Endothelial cell (in vitro differentiated cells): ENCODE measurements around the gene BCAS1. TPM values are rescaled to one million over a fixed set of nuclear protein-coding genes. Genes with fewer than 3 reads are reported as not detected.

Experiments used
- DNase-seq: peaks from one replicate; pipeline ENCODE4 v3.0.0; 2021; ENCODE audit warnings: low spot score
- H3K27ac Mint-ChIP-seq: one replicate; pipeline ENCODE4 v1.8.0; 2021; ENCODE audit warnings: mixed read lengths, inconsistent platforms; ENCODE audit not compliant: unreplicated experiment
- H3K27me3 Mint-ChIP-seq: one replicate; pipeline ENCODE4 v1.8.0; 2021; ENCODE audit warnings: mild to moderate bottlenecking, moderate library complexity, mixed read lengths, inconsistent platforms; ENCODE audit not compliant: unreplicated experiment
- H3K36me3 Mint-ChIP-seq: one replicate; pipeline ENCODE4 v1.8.0; 2021; ENCODE audit warnings: mild to moderate bottlenecking, low read depth, mixed read lengths, inconsistent platforms; ENCODE audit not compliant: unreplicated experiment
- H3K4me1 Mint-ChIP-seq: one replicate; pipeline ENCODE4 v1.8.0; 2021; ENCODE audit warnings: mild to moderate bottlenecking, mixed read lengths, inconsistent platforms; ENCODE audit not compliant: unreplicated experiment
- H3K4me3 Mint-ChIP-seq: one replicate; pipeline ENCODE4 v1.8.0; 2021; ENCODE audit warnings: mild to moderate bottlenecking, mixed read lengths, inconsistent platforms; ENCODE audit not compliant: unreplicated experiment
- H3K9me3 Mint-ChIP-seq: one replicate; pipeline ENCODE4 v1.8.0; 2021; ENCODE audit warnings: mixed read lengths, inconsistent platforms; ENCODE audit not compliant: unreplicated experiment
- CTCF ChIP-seq: fragments of 200-600 bp; sonication (generic); IDR thresholded peaks from one replicate; pipeline ENCODE4 v1.5.0; 2021; ENCODE audit warnings: antibody characterized with exemption; ENCODE audit not compliant: unreplicated experiment
- total RNA-seq: library from RNA; stranded (reverse); fragmentation: NEBNext Ultra II Directional; extraction: Animal tissue kit (Norgen Biotek cat#: 25700); gene quantifications from one replicate; pipeline ENCODE4 v1.2.1, GENCODE V29; 2021; ENCODE audit not compliant: unreplicated experiment

BCAS1 gene
- total RNA-seq, 1 donor from 2014 or later: 0.05 TPM

DNA sequence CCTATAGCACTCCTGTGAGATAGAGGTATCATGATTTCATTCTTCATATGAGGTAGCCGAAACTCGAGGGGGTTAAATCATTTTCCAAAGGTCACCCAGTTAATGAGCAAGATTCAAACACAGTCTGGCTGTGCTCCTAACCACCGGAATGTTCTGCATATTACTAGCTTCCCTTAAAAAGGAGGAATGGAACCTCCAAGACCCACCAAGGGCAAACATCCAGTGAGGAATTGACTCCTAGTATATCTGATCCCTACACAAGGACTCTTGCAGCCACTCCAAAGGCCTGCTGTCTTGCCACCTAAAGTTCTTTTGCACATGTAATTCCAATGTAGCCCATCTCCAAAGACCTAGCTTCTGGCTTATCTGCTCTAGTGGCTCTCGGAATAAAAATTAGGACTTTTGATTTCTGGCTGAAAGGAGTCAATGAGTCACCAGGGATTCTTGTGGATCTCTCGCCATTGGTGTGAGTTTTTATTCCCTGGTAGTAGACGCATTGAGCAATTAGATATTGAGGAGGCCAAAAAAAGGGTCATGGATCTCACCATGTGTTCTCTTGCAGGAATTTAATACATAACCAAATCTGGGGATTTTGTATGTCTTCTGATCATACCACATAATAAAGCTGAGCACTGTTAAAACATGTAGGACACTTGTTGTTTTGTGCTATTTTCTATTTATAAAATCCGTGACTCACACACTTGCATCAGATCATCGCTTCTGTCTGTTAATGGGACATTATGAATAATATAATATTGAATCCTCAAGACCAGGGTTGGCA lies 9.1 kb downstream of the BCAS1 start:
- no peak for TF ChIP-seq CTCF
- peaks cover 2% of the 10 kb centered on the region for H3K27me3 Mint-ChIP-seq
- H3K4me3 Mint-ChIP-seq: no peak overlapping the region
- no peak for DNase-seq
- no peaks in the 10 kb centered on the region for H3K36me3 Mint-ChIP-seq
- H3K9me3 Mint-ChIP-seq: no peaks in the 10 kb centered on the region
- H3K27ac Mint-ChIP-seq: no peak overlapping the region
- no peaks in the 10 kb centered on the region for H3K4me1 Mint-ChIP-seq

DNA sequence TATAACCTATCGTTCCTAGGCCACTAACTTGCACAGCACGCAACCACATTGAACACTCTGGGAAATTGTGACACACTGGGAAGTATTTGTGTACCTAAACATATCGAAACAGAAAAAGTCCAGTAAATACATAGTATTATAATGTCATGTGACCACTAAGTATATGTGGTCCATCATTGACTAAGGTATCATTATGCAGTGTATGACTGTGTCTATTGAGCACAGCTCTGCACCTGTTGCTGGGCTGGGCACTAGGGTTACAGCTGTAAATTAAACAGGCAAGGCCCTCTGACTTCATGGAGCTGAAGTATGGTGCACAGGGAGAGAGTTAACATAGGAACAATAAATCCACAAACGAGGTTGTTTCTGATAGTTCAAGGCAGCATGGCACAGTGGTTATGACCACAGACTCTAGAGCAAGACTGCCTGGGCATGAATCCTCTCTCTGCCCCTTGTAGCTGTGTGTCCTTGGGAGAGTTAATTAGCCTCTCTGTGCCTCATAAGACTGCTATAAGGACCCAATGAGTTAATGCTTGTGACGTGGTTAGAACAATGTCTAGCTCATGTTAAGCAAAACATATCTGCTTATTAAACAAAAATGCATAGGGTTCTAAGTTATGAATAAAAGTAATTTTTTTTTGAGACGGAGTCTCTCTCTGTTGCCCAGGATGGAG lies 10.6 kb downstream of the BCAS1 start:
- Mint-ChIP-seq H3K9me3 (no peaks in the 10 kb centered on the region), H3K27me3 (peaks cover 2% of the 10 kb centered on the region)
- no peak for TF ChIP-seq CTCF

GRCh38 chr20:54058420-54059139 lies 11.8 kb downstream of the BCAS1 start:
- Mint-ChIP-seq H3K27ac (no peak overlapping the region), H3K27me3 (no peaks in the 10 kb centered on the region), H3K36me3 (no peaks in the 10 kb centered on the region), H3K4me1 (no peaks in the 10 kb centered on the region), H3K9me3 (no peaks in the 10 kb centered on the region), H3K4me3 (no peak overlapping the region)
- TF ChIP-seq CTCF: no peak
- DNase-seq: no peak

More for the DNA sequence above, 10.6 kb downstream of the BCAS1 start:
- Mint-ChIP-seq H3K4me3 (no peak overlapping the region), H3K27ac (no peak overlapping the region), H3K36me3 (no peaks in the 10 kb centered on the region), H3K4me1 (no peaks in the 10 kb centered on the region)
- no peak for DNase-seq

- Mint-ChIP-seq H3K27ac (no peak overlapping the region), H3K4me1 (no peaks in the 10 kb centered on the region), H3K27me3 (no peaks in the 10 kb centered on the region), H3K4me3 (no peak overlapping the region), H3K36me3 (no peaks in the 10 kb centered on the region), H3K9me3 (no peaks in the 10 kb centered on the region)
- no peak for TF ChIP-seq CTCF
- no peak for DNase-seq
Observed at GRCh38 chr20:54056762-54057639, 13.4 kb downstream of the BCAS1 start.
